Thyroid gland (tissue), 4 donors: ENCODE data around the gene OPN3.

Experiments
- POLR2A ChIP-seq, 2 donors: fragments of 450-650 bp; IDR thresholded peaks; one replicate each; pipeline ENCODE4 v1.6.1; 2017; ENCODE audit warnings: antibody characterized with exemption in 2 of 2, mild to moderate bottlenecking in 2 of 2, moderate library complexity in 1 of 2
- TF ChIP-seq, protein P1 (sequence below), 6 experiments: fragments of 200-600 bp in 3 of 6; fragments of 450-650 bp in 3 of 6; sonication (generic) in 3 of 6; IDR thresholded peaks; one replicate each; pipeline ENCODE4 v1.5.1; 2016 to 2019; ENCODE audit warnings: antibody characterized with exemption in 6 of 6, mild to moderate bottlenecking in 2 of 6, inconsistent platforms in 1 of 6, moderate library complexity in 1 of 6

DNA sequence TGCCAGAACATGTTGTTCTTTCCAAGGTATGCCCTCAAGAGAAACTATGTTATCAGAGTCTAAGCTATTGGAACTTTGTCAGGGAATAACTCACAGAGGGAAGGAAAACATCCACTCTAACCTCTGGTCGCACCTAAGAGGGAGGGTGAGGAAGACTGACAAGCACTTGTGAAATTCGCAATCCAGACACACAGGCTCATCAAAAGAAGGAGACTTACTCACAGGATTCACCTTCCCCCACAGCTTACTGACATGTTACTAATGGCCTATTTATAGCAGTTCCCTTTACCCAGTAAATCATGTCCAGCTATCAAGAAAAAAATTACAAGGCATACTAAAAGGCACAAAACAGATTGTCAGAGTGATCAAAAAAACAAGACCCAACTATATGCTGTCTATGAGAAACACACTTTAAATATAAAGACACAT, 48.8 kb upstream of the OPN3 start:
- TF ChIP-seq, protein P1, sequence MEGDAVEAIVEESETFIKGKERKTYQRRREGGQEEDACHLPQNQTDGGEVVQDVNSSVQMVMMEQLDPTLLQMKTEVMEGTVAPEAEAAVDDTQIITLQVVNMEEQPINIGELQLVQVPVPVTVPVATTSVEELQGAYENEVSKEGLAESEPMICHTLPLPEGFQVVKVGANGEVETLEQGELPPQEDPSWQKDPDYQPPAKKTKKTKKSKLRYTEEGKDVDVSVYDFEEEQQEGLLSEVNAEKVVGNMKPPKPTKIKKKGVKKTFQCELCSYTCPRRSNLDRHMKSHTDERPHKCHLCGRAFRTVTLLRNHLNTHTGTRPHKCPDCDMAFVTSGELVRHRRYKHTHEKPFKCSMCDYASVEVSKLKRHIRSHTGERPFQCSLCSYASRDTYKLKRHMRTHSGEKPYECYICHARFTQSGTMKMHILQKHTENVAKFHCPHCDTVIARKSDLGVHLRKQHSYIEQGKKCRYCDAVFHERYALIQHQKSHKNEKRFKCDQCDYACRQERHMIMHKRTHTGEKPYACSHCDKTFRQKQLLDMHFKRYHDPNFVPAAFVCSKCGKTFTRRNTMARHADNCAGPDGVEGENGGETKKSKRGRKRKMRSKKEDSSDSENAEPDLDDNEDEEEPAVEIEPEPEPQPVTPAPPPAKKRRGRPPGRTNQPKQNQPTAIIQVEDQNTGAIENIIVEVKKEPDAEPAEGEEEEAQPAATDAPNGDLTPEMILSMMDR (IDR thresholded peaks at IDR 0.05): no peak
- TF ChIP-seq POLR2A (IDR thresholded peaks at IDR 0.05): no peak
